HG03025 (cell line): Measurements from ENCODE around the gene BTG2.
"Not testable (repeated sequence)": the region's sequence is repeated elsewhere in the genome, so short reads cannot be mapped to it uniquely, and the experiment has no call there.

Experiments used
- ATAC-seq: cut with Tn5 transposase; IDR thresholded peaks from one replicate; pipeline ENCODE4 v1.9.1; 2021; ENCODE audit warnings: mild to moderate bottlenecking, moderate library complexity; ENCODE audit not compliant: unreplicated experiment, low FRiP score

Gene BTG2

DNA sequence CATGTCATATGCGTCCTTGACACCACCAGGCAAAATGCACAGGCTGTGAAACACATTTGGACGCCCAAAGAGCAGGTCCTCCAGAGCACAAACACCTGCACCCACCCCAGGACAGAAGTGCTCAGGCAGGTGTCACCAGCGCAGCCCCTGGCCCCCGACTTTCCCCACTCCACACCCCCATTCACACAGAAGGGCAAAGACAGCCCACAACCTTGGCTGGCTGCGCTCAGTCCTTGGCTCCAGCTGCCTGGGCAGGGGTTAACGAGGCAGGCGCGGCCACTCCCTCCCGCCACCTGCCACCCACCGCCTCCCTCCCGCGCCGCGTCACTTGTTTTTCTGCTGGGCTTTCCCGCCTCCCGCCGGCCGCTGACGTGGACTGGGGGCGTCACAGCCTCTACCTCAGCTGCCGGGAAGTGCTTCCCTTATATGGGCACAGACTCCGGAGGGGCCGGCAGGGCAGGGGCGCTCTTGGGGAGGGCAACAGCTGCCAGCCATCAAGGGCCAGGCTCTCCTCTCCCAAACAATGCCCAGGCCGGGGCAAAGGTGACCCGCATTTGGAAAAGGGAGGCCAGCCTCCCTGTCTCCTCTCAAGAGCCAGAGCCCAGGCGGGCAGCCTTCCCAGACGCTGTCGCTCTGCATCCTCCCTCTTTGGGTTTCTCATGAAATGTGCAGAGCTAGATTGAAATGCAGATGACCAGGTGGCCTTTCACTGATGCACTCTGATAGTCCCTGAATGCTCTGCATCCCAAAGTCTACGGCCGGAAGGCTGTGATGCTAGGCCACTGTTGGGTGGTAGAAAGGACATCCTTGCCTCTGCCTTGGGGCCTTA, 14.8 kb upstream of the BTG2 start:
- ATAC-seq: no peak

DNA sequence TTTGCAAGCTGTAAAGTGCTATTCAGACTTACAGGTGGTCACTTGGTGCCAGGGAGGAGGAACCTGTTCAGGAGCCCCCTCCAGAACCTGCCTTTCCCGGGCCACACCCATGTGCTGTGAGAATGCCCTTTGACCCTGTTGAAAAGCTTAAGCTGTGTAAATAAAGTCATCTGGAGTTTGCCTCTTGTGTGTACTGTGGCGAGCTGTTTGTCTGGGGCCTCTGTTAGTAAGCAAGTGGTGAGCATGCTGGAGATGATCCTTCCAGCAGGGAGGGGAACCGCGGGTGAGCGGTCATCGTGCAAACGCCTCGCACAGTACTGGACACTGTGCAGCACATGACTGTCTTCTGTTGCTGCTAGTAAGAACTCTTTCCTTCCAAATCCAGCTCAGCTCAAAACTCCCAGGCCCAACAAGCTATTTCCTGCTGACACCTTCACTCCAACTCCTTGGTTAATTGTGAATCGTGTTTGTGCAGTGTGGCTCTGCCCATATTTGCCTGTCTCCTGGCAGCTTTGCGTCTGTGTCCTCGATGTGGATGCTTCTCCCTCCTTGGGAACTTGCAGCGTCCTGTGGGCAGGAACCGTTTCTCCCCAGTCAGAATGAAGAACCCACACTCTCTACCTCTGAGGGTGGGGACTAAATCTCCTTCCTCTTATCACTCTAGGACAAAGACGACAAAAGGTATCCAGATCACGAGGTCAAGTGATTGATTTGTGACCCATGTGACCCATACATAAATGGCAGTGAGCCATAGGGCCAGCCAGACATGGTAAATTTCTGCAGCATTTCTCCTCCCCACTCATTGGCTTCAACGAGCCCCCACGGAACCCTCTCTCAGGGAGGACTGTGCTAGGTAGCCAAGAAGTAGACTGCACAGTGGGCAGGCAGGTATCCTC, 13.9 kb upstream of the BTG2 start:
- ATAC-seq: no peak

DNA sequence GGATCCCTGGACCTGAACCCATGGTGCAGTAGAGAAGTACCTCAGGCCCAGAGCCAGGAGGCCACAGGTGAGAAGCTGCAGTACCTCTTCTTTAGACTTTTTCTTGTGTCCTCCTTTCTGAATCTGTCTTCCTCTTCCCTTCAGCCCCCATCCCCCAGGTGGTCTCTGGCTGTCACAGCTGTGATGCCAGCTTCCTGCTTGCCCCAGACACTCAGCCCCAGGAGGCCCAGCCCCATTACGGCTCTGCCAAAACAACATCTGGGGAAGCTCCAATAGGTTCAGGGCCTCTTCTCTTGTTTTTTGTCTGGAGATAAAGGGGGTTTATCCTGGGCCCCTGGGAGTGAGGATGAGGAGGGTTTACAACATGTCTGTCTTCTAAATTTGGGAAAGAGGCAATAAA, 9.5 kb upstream of the BTG2 start:
- no peak for ATAC-seq

DNA sequence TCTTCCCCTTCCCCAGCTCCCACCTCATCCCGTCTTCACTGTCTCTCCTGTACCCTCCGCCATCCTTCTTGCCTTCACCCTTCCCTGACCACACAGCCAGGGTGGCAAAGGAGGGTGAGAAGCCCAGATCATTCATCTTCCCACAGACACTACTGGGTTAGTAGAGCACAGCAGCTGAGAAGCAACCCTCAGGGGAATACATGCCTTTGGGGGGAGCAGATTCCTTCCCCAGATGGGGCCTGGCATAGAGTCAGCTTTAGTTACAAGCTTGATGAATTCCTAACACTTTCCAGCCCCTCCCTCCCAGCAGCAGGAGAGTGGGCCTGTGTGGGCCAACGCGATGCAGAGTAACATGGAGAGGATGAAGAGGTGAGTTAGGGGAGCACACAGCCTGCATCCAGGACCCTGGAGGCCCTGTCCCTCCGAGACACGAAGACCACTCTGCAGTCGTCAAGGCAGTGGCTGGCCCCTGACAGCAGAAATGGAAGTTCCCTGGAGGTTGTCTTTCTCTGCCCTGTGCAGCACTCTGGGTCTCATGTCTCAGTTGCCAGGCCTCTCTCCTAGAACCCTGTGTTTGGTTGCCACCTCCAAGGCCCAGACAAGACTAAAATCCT, 8.8 kb upstream of the BTG2 start:
- ATAC-seq: no peak

DNA sequence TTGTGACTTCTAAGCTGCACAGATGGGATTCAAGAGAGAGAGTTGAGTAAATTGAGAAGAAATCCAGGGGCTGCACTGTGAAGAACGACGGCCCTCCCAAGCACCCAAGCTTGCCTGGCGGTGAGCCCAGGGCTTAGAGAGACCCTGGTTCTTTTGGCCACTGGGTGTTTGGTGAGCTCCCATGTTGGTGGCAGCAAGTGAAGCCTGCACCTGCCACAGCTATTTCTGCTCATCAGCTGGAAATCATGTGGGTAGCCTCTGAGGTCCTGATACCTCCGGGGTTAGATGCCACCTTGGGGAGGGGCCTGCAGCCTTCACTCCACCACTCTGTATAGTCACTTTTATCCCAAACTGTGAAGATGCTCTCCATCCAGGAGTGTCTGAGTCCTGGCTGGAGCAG, 6.2 kb upstream of the BTG2 start:
- ATAC-seq: no peak

DNA sequence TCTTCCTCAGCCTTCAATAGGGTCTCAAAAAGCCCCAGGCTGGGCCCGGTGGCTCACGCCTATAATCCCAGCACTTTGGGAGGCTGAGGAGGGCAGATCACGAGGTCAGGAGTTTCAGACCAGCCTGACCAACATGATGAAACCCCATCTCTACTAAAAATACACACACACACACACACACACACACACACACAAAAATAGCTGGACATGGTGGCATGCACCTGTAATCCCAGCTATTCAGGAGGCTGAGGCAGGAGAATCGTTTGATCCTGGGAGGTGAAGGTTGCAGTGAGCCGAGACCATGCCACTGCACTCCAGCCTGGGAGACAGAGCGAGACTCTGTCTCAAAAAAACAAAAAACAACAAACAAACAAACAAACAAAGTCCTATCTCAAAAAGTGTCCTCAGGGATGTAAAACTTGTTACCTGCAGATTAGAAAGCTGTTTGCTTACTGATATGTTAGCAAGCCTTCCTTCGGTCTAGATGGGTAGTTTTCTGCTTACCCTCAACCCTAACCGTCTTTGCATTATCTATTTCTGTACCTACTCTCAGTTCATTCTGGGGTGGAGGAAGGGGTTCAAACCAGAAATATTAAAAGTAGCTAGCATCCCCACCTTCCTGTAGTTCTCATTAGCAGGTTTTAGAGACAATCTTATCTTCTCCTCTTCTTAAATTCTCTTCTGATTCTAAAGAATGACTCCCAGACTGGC, 5.4 kb upstream of the BTG2 start:
- not testable (repeated sequence) for ATAC-seq

DNA sequence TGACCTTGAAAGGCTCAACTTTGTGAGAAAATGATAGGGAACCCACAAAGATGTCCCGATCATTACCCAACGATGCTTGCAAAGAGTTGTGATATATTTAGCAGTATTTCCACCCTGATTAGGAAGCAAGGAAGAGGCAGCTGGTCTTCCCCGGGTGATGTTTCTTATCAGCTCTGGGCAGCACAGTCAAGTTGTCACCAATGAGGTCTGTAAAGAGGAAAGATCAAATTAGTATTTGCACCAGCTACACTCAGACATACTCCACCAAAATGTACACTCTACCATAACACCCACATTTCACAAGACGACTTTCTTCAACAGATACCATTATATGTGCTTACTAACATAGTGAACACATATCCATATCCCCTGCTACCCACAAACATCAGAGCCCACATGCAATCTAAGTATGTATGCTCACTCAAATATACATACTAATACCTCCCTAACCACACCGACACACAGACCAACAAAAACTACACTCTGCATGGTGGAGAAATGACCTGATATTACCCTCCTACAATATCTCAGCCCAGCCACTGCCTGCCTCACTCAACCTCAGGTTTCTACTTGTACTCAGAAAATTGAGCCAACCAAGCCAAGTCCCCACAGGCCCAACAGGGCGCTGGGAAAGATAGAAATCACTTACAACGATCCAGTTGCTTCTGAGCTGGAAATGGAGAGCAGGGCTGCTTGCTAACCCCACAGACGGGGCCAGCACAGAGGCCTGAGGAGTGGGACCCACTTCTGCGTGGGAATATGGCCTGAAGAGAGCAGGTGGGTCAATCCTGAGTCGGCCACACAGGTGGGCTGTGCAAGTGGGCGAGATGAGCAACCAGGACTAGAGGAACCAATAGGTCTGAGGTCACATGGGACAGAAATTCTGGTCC, 4.6 kb upstream of the BTG2 start:
- ATAC-seq: no peak

DNA sequence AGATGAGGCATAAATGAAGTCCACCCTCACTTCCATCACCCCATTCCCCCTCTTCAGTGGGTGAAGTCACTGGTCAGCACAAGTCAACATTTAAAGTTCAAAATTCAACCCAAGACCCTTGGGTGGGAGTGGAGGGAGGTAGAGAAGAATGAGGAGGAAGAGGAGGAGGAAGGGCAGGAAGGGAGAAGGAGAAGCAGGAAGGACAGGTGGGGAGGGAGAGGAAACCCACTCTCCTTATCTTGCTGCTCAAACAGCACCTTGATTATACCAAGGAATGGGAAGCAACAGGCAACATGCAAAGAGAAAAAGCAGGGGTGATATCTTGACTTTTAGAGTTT, 4.0 kb upstream of the BTG2 start:
- no peak for ATAC-seq

DNA sequence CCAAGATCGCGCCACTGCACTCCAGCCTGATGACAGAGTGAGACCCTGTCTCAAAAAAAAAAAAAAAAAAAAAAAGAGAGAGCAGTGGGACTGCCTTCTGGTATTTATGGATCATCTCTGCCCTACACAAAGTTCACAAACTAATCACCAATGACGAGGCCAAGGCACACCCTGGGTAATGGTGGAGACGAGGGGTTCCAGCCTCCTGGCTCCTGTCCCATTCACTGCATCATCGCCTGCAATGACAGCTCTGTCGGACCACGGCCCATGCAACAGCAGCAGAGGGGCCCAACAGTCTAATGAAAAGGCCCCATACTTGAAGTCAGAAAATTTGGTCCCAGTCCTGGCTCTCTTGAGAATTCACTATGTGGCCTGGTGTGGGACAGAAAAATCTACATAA, 2.9 kb upstream of the BTG2 start:
- no peak for ATAC-seq

DNA sequence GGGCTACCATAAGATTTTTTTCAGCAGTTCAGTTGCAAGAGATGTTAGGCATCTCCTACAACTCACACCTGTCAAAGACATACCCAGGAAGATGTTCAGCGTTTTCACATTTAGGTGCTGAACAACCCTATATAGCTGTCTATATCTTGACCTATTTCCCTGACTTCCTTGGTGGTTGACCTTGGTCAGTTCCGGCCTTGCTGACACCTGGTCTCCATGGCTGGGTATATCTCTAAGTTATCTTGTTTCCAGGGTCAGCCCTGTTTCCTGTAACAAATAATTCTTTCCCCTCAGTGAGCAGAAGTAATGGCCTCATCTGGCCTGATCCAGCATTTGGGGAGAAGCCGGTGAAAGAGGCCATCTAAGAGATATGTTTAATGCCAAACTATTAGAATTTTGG, 2.4 kb upstream of the BTG2 start:
- no peak for ATAC-seq

DNA sequence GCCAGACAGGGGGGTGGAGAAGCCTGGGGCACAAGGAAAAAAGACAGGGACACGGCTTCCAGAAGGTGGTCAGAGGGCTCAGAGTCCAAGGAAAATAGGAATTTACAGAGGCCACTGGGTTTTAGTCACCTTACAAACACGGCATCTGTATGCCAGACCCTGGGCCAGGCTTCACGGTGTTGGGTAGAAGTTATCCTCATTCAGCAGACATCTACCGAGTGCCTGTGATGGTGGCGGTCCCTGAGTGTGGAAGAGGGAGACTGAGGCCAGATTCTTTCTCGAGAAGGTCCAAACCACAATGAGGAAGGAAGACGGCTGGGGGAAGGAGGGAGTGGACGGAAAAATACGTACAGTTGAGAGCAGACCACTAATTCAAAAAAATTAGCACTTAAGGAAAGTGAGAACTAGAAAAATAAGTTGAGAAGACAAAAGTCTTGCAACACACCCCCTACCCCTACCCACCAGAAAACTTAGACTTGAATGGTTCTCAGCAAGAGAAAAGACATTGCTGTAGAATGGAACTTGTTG, 864 bp upstream of the BTG2 start:
- no peak for ATAC-seq

DNA sequence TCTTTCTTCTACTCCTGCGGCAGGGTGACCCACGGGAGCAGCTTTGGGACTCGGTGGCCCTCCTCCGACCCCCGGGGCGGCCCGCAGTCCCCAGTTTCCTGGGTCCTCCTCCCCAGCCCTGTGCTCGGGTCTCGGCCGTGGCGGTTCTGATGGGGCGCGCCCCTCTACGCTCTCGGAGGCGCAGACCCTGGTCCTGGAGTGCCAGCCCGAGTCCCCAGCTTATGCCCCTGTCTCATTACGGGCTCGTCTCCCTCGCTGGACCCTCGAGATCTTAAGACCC, 430 bp downstream of the BTG2 start:
- peak; percentile 3 for ATAC-seq

DNA sequence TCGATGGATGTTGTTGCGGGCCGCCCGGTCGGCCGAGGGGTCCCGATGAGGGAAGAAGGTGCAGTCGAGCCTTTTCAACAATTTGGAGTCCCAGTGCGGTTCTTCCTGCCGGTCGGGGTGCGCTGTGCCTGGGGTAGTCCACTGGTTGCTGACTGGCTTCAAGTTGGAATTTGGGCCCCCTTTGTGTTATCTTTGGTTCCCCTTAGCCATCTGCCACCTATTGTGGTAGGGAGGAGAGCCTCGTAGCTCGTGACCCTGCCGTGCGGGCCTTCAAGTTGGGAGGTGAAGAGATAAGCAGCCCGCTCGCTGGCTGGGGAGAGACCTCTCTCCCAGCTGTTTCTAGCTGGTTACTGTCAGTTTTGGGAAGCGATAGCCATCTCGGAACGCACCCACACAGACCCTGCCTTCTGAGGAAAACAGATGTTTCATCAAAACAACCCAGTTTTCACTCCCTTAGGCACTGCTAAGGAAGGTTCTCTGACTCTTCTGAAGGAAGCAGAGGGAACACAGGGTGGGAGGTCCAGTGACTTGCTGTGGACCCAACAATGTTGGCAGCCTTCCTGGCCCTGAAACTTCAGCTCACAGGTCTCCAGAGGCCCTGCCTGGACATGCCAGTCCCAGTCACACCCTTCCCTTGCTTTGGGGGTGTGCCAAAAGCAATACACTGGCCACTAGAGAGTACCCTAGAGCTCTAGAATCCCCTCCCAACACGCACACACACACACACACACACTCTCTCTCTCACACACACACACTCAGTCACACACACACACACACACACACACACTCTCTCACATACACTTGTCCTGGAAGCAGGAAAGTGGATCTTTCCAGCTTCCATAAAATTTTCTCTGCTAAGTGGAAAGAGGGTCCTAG, 1.0 kb downstream of the BTG2 start:
- ATAC-seq: no peak

DNA sequence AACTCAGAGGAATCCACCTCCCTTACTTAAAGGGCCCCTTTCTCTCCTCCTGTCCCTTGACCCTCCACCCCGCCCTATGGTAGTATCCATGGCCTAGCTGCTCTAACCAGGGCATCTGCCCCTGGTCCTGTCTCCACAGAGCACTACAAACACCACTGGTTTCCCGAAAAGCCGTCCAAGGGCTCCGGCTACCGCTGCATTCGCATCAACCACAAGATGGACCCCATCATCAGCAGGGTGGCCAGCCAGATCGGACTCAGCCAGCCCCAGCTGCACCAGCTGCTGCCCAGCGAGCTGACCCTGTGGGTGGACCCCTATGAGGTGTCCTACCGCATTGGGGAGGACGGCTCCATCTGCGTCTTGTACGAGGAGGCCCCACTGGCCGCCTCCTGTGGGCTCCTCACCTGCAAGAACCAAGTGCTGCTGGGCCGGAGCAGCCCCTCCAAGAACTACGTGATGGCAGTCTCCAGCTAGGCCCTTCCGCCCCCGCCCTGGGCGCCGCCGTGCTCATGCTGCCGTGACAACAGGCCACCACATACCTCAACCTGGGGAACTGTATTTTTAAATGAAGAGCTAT, 1.7 kb downstream of the BTG2 start:
- no peak for ATAC-seq

DNA sequence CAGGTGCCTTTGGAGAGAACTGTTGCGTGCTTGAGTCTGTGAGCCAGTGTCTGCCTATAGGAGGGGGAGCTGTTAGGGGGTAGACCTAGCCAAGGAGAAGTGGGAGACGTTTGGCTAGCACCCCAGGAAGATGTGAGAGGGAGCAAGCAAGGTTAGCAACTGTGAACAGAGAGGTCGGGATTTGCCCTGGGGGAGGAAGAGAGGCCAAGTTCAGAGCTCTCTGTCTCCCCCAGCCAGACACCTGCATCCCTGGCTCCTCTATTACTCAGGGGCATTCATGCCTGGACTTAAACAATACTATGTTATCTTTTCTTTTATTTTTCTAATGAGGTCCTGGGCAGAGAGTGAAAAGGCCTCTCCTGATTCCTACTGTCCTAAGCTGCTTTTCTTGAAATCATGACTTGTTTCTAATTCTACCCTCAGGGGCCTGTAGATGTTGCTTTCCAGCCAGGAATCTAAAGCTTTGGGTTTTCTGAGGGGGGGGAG, 2.4 kb downstream of the BTG2 start:
- ATAC-seq: no peak

DNA sequence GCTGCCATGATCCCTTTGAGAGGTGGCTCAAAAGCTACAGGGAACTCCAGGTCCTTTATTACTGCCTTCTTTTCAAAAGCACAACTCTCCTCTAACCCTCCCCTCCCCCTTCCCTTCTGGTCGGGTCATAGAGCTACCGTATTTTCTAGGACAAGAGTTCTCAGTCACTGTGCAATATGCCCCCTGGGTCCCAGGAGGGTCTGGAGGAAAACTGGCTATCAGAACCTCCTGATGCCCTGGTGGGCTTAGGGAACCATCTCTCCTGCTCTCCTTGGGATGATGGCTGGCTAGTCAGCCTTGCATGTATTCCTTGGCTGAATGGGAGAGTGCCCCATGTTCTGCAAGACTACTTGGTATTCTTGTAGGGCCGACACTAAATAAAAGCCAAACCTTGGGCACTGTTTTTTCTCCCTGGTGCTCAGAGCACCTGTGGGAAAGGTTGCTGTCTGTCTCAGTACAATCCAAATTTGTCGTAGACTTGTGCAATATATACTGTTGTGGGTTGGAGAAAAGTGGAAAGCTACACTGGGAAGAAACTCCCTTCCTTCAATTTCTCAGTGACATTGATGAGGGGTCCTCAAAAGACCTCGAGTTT, 3.1 kb downstream of the BTG2 start:
- no peak for ATAC-seq

DNA sequence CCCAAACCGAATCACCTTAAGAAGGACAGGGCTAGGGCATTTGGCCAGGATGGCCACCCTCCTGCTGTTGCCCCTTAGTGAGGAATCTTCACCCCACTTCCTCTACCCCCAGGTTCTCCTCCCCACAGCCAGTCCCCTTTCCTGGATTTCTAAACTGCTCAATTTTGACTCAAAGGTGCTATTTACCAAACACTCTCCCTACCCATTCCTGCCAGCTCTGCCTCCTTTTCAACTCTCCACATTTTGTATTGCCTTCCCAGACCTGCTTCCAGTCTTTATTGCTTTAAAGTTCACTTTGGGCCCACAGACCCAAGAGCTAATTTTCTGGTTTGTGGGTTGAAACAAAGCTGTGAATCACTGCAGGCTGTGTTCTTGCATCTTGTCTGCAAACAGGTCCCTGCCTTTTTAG, 3.6 kb downstream of the BTG2 start:
- ATAC-seq: no peak
